GM18870 (cell line): Measurements from ENCODE around the gene MRTFA.

Experiments used
- ATAC-seq: cut with Tn5 transposase; IDR thresholded peaks from one replicate; pipeline ENCODE4 v1.9.1; 2021; ENCODE audit warnings: moderate library complexity; ENCODE audit not compliant: unreplicated experiment

The MRTFA gene

GRCh38 chr22:40415531-40416266 lies 220.8 kb downstream of the MRTFA start:
- no peak for ATAC-seq

GRCh38 chr22:40414838-40415505 lies 221.5 kb downstream of the MRTFA start:
- ATAC-seq, result no peak

GRCh38 chr22:40414311-40414710 lies 222.2 kb downstream of the MRTFA start:
- ATAC-seq, result no peak

- ATAC-seq, result no peak
Observed at GRCh38 chr22:40413873-40414272, 222.6 kb downstream of the MRTFA start.

GRCh38 chr22:40412441-40412840 lies 224.1 kb downstream of the MRTFA start:
- peak; percentile 59 for ATAC-seq

- no peak for ATAC-seq
Observed at GRCh38 chr22:40411506-40411861, 225.0 kb downstream of the MRTFA start.

- ATAC-seq, result no peak
Observed at GRCh38 chr22:40410731-40411505, 225.6 kb downstream of the MRTFA start.

- no peak for ATAC-seq
Observed at GRCh38 chr22:40410272-40410671, 226.2 kb downstream of the MRTFA start.

GRCh38 chr22:40409613-40410113 lies 226.9 kb downstream of the MRTFA start:
- no peak for ATAC-seq

- no peak for ATAC-seq
Observed at GRCh38 chr22:40408718-40409612, 227.6 kb downstream of the MRTFA start.

- no peak for ATAC-seq
Observed at GRCh38 chr22:40407831-40408717, 228.4 kb downstream of the MRTFA start.

GRCh38 chr22:40407021-40407761 lies 229.3 kb downstream of the MRTFA start:
- ATAC-seq, result no peak

GRCh38 chr22:40406063-40406890 lies 230.2 kb downstream of the MRTFA start:
- no peak for ATAC-seq

- no peak for ATAC-seq
Observed at GRCh38 chr22:40405178-40406062, 231.1 kb downstream of the MRTFA start.

- ATAC-seq, result no peak
Observed at GRCh38 chr22:40404251-40405177, 232.0 kb downstream of the MRTFA start.

- ATAC-seq, result no peak
Observed at GRCh38 chr22:40403651-40404050, 232.9 kb downstream of the MRTFA start.
